ENCODE measurements around the gene SIK2.
"Not testable (repeated sequence)": the region's sequence is repeated elsewhere in the genome, so short reads cannot be mapped to it uniquely, and the experiment has no call there.

The SIK2 gene

GRCh38 chr11:111652184-111652583 is 49.9 kb downstream of the SIK2 start:
- H3K4me3 Mint-ChIP-seq: no peak overlapping the region
- H3K4me1 Mint-ChIP-seq: no peaks in the 10 kb centered on the region
- no peaks in the 10 kb centered on the region for H3K9me3 Mint-ChIP-seq
- no peaks in the 10 kb centered on the region for H3K27me3 Mint-ChIP-seq
- H3K27ac Mint-ChIP-seq: no peak overlapping the region
- ATAC-seq: no peak
- peaks cover 11% of the 10 kb centered on the region for H3K36me3 Mint-ChIP-seq

GRCh38 chr11:111654601-111655000 is 52.4 kb downstream of the SIK2 start:
- no peaks in the 10 kb centered on the region for H3K27me3 Mint-ChIP-seq
- ATAC-seq: no peak
- peaks cover 6% of the 10 kb centered on the region for H3K4me1 Mint-ChIP-seq

GRCh38 chr11:111655924-111656323 is 53.7 kb downstream of the SIK2 start:
- Mint-ChIP-seq H3K9me3 (no peaks in the 10 kb centered on the region), H3K36me3 (peaks cover 12% of the 10 kb centered on the region), H3K27me3 (no peaks in the 10 kb centered on the region), H3K4me3 (no peak overlapping the region), H3K4me1 (peaks cover 6% of the 10 kb centered on the region), H3K27ac (no peak overlapping the region)
- ATAC-seq: no peak

More at GRCh38 chr11:111654601-111655000, 52.4 kb downstream of the SIK2 start:
- no peak overlapping the region for H3K4me3 Mint-ChIP-seq
- peaks cover 11% of the 10 kb centered on the region for H3K36me3 Mint-ChIP-seq
- no peaks in the 10 kb centered on the region for H3K9me3 Mint-ChIP-seq
- H3K27ac Mint-ChIP-seq: no peak overlapping the region

GRCh38 chr11:111657905-111658304 is 55.7 kb downstream of the SIK2 start:
- H3K4me3 Mint-ChIP-seq, H3K27me3 Mint-ChIP-seq, H3K9me3 Mint-ChIP-seq, H3K27ac Mint-ChIP-seq, H3K4me1 Mint-ChIP-seq, ATAC-seq: not testable (repeated sequence)
- peaks cover 27% of the 10 kb centered on the region for H3K36me3 Mint-ChIP-seq

- not testable (repeated sequence) for H3K27me3 Mint-ChIP-seq, H3K9me3 Mint-ChIP-seq, H3K4me1 Mint-ChIP-seq, ATAC-seq, H3K27ac Mint-ChIP-seq, H3K4me3 Mint-ChIP-seq
- peaks cover 21% of the 10 kb centered on the region for H3K36me3 Mint-ChIP-seq
These were observed 56.2 kb downstream of the SIK2 start for GRCh38 chr11:111658493-111658892.

- peaks cover 6% of the 10 kb centered on the region for H3K4me1 Mint-ChIP-seq
- no peaks in the 10 kb centered on the region for H3K9me3 Mint-ChIP-seq
- H3K4me3 Mint-ChIP-seq: no peak overlapping the region
- peaks cover 22% of the 10 kb centered on the region for H3K36me3 Mint-ChIP-seq
- H3K27ac Mint-ChIP-seq: no peak overlapping the region
- H3K27me3 Mint-ChIP-seq: no peaks in the 10 kb centered on the region
- ATAC-seq: no peak
These were observed 57.2 kb downstream of the SIK2 start for GRCh38 chr11:111659201-111660115.

GRCh38 chr11:111660822-111661221 is 58.6 kb downstream of the SIK2 start:
- Mint-ChIP-seq H3K27ac (no peak overlapping the region), H3K27me3 (no peaks in the 10 kb centered on the region), H3K36me3 (peaks cover 22% of the 10 kb centered on the region), H3K4me3 (no peak overlapping the region), H3K4me1 (peaks cover 6% of the 10 kb centered on the region), H3K9me3 (no peaks in the 10 kb centered on the region)
- ATAC-seq: no peak

GRCh38 chr11:111663820-111664219 is 61.6 kb downstream of the SIK2 start:
- ATAC-seq: no peak
- Mint-ChIP-seq H3K27me3 (no peaks in the 10 kb centered on the region), H3K4me3 (no peak overlapping the region), H3K4me1 (no peaks in the 10 kb centered on the region), H3K9me3 (no peaks in the 10 kb centered on the region), H3K27ac (no peak overlapping the region), H3K36me3 (peaks cover 22% of the 10 kb centered on the region)

- Mint-ChIP-seq H3K4me3 (no peak overlapping the region), H3K36me3 (peaks cover 29% of the 10 kb centered on the region), H3K27me3 (no peaks in the 10 kb centered on the region), H3K4me1 (no peaks in the 10 kb centered on the region), H3K9me3 (no peaks in the 10 kb centered on the region), H3K27ac (no peak overlapping the region)
- ATAC-seq: no peak
These were observed 63.5 kb downstream of the SIK2 start for GRCh38 chr11:111665777-111666176.

GRCh38 chr11:111668980-111669379 is 66.7 kb downstream of the SIK2 start:
- no peaks in the 10 kb centered on the region for H3K27me3 Mint-ChIP-seq
- no peak overlapping the region for H3K4me3 Mint-ChIP-seq
- H3K9me3 Mint-ChIP-seq: no peaks in the 10 kb centered on the region
- ATAC-seq: no peak
- peaks cover 27% of the 10 kb centered on the region for H3K36me3 Mint-ChIP-seq
- H3K27ac Mint-ChIP-seq: no peak overlapping the region
- H3K4me1 Mint-ChIP-seq: no peaks in the 10 kb centered on the region

GRCh38 chr11:111671383-111671782 is 69.1 kb downstream of the SIK2 start:
- Mint-ChIP-seq H3K27me3 (no peaks in the 10 kb centered on the region), H3K9me3 (no peaks in the 10 kb centered on the region), H3K36me3 (peaks cover 45% of the 10 kb centered on the region), H3K4me3 (no peak overlapping the region), H3K4me1 (no peaks in the 10 kb centered on the region), H3K27ac (no peak overlapping the region)
- ATAC-seq: no peak

- no peak overlapping the region for H3K27ac Mint-ChIP-seq
- no peaks in the 10 kb centered on the region for H3K4me1 Mint-ChIP-seq
- peaks cover 48% of the 10 kb centered on the region for H3K36me3 Mint-ChIP-seq
- H3K9me3 Mint-ChIP-seq: no peaks in the 10 kb centered on the region
- no peak for ATAC-seq
- no peaks in the 10 kb centered on the region for H3K27me3 Mint-ChIP-seq
- H3K4me3 Mint-ChIP-seq: no peak overlapping the region
These were observed 70.7 kb downstream of the SIK2 start for GRCh38 chr11:111672949-111673348.

- H3K4me1 Mint-ChIP-seq: no peaks in the 10 kb centered on the region
- no peak overlapping the region for H3K4me3 Mint-ChIP-seq
- H3K27ac Mint-ChIP-seq: no peak overlapping the region
- no peak for ATAC-seq
- H3K9me3 Mint-ChIP-seq: no peaks in the 10 kb centered on the region
- H3K27me3 Mint-ChIP-seq: no peaks in the 10 kb centered on the region
- peaks cover 49% of the 10 kb centered on the region for H3K36me3 Mint-ChIP-seq
These were observed 72.7 kb downstream of the SIK2 start for GRCh38 chr11:111674941-111675340.

GRCh38 chr11:111675891-111676290 is 73.6 kb downstream of the SIK2 start:
- Mint-ChIP-seq H3K36me3 (peaks cover 42% of the 10 kb centered on the region), H3K4me1 (no peaks in the 10 kb centered on the region), H3K9me3 (no peaks in the 10 kb centered on the region), H3K4me3 (no peak overlapping the region), H3K27me3 (no peaks in the 10 kb centered on the region), H3K27ac (no peak overlapping the region)
- ATAC-seq: no peak

GRCh38 chr11:111676878-111677585 is 74.8 kb downstream of the SIK2 start:
- Mint-ChIP-seq H3K36me3 (peaks cover 31% of the 10 kb centered on the region), H3K9me3 (no peaks in the 10 kb centered on the region), H3K27me3 (no peaks in the 10 kb centered on the region), H3K4me1 (no peaks in the 10 kb centered on the region), H3K4me3 (no peak overlapping the region), H3K27ac (no peak overlapping the region)
- no peak for ATAC-seq
